Right lung (tissue), 5 donors: ENCODE data around the gene HMGCS1. TPM values are rescaled to one million over a fixed set of nuclear protein-coding genes. Genes with fewer than 3 reads are reported as not detected.
A peak's percentile ranks its signal among the peaks of the same experiment; 100 is the strongest.
"Not testable (repeated sequence)": the region's sequence is repeated elsewhere in the genome, so short reads cannot be mapped to it uniquely, and the experiment has no call there.

ENCODE experiments used
- DNase-seq, 2 donors: peaks; one replicate each; pipeline ENCODE4 v3.0.0-alpha.2; 2013
- polyA plus RNA-seq, 5 donors: library from polyadenylated mRNA; unstranded; fragments of 120-200 nt; gene quantifications; one replicate each; pipeline versions ENCODE4 v1.2.1 to v1.2.3, GENCODE V29; 2013; ENCODE audit warnings: inconsistent platforms in 1 of 5, low replicate concordance in 1 of 5; ENCODE audit not compliant: insufficient read length in 5 of 5, insufficient read depth in 1 of 5

HMGCS1 gene
- polyA plus RNA-seq, 5 donors, result 46.6 to 69.2 (median 55.0) TPM

- DNase-seq, result no peak
These were observed 37.8 kb downstream of the HMGCS1 start for GRCh38 chr5:43275391-43275790.

- DNase-seq, result peak; percentile 10 to 11
These were observed 38.6 kb downstream of the HMGCS1 start for GRCh38 chr5:43274435-43275114.

- no peak for DNase-seq
These were observed 39.7 kb downstream of the HMGCS1 start for GRCh38 chr5:43273552-43273951.

GRCh38 chr5:43270645-43271044 lies 42.6 kb downstream of the HMGCS1 start:
- no peak for DNase-seq

GRCh38 chr5:43268188-43268820 lies 44.9 kb downstream of the HMGCS1 start:
- no peak for DNase-seq

- not testable (repeated sequence) for DNase-seq
These were observed 50.9 kb downstream of the HMGCS1 start for GRCh38 chr5:43262269-43262668.

- no peak for DNase-seq
These were observed 55.1 kb downstream of the HMGCS1 start for GRCh38 chr5:43258116-43258515.

- no peak for DNase-seq
These were observed 56.8 kb downstream of the HMGCS1 start for GRCh38 chr5:43256261-43256966.

- no peak for DNase-seq
These were observed 57.5 kb downstream of the HMGCS1 start for GRCh38 chr5:43255704-43256103.

GRCh38 chr5:43251754-43252153 lies 61.5 kb downstream of the HMGCS1 start:
- no peak for DNase-seq

- no peak for DNase-seq
These were observed 67.4 kb downstream of the HMGCS1 start for GRCh38 chr5:43245724-43246385.

- DNase-seq, result no peak
These were observed 68.2 kb downstream of the HMGCS1 start for GRCh38 chr5:43244823-43245565.

GRCh38 chr5:43243270-43243669 lies 69.9 kb downstream of the HMGCS1 start:
- no peak for DNase-seq

- DNase-seq, result no peak
These were observed 71.0 kb downstream of the HMGCS1 start for GRCh38 chr5:43242196-43242595.

Other genes starting within 250 kb of the HMGCS1 start
- gene ZNF131, start 192.5 kb downstream of the HMGCS1 start, polyA plus RNA-seq, result 10 to 100 TPM; 46.1 to 70.3 (median 66.0) TPM
- under 1 TPM; 0.31 to 0.96 (median 0.44) TPM for gene NIM1K, start 121.2 kb downstream of the HMGCS1 start, polyA plus RNA-seq
- gene CCL28, start 99.0 kb upstream of the HMGCS1 start, polyA plus RNA-seq, result under 1 TPM; 0.31 to 0.77 (median 0.42) TPM
- 10 to 100 TPM; 12.1 to 18.1 (median 14.0) TPM for gene TMEM267, start 170.5 kb upstream of the HMGCS1 start, polyA plus RNA-seq
- 10 to 100 TPM in 1 of 5 donors, 1 to 10 TPM in 4; 4.3 to 11.9 (median 8.1) TPM for gene C5orf34, start 201.7 kb upstream of the HMGCS1 start, polyA plus RNA-seq
- gene PAIP1, start 243.7 kb upstream of the HMGCS1 start, polyA plus RNA-seq, result 100 to 1,000 TPM; 109 to 151 (median 124) TPM